HepG2 (cell line): Measurements from ENCODE around the gene PTGR2. TPM values are rescaled to one million over a fixed set of nuclear protein-coding genes. Genes with fewer than 3 reads are reported as not detected.

Source experiments
- ATAC-seq: fragments of 200-7000 bp; cut with Tn5 transposase; 3 replicates; pipeline ENCODE4 v1.9.1; 2020; ENCODE audit warnings: mild to moderate bottlenecking, moderate library complexity
- BruUV-seq: library from RNA; stranded (reverse); fragments of 400-500 nt; replicated peaks from 2 replicates; lab custom pipeline; 2021; lab: Mats Ljungman, UMichigan
- CTCF ChIA-PET: fragments of 300-600 bp; formaldehyde crosslinking; extraction: SDS; loops from one replicate; lab custom pipeline; 2021; ENCODE audit warnings: low total read pairs, inconsistent platforms, low intra/inter-chr PET ratio; lab: Yijun Ruan, JAX
- POLR2A ChIA-PET: fragments of 350-600 bp; sonication (Branson Sonifier 250); formaldehyde crosslinking; loops from one replicate; lab custom pipeline; 2020; ENCODE audit warnings: antibody characterized with exemption, inconsistent platforms; lab: Yijun Ruan, JAX
- DNase-seq: peaks from one replicate; pipeline ENCODE4 v3.0.0-alpha.2; 2015; ENCODE audit warnings: low spot score
- FAIRE-seq: peaks from 3 replicates; lab custom pipeline; 2011; peaks lifted over from hg19 to GRCh38; lab: Jason Lieb, UNC
- H2AFZ ChIP-seq: one replicate; pipeline ENCODE4 v1.6.1; 2011; ENCODE audit warnings: low read length, inconsistent platforms
- H3K27ac ChIP-seq: fragments of 300-600 bp; 3 replicates; pipeline ENCODE4 v1.8.0; 2011; ENCODE audit warnings: mixed run types, mild to moderate bottlenecking, mixed read lengths, low read length, inconsistent platforms; ENCODE audit not compliant: insufficient read depth; ENCODE audit errors: extremely low read length
- H3K27me3 ChIP-seq, 2 experiments: fragments of 200-600 bp in 1 of 2; 2 replicates in 1 of 2; 3 replicates in 1 of 2; pipeline versions ENCODE4 v1.6.0 to v1.8.0; 2011; ENCODE audit warnings: low read length in 2 of 2, mild to moderate bottlenecking in 2 of 2, moderate library complexity in 2 of 2, inconsistent platforms in 1 of 2; ENCODE audit not compliant: insufficient read depth in 2 of 2, control insufficient read depth in 1 of 2
- H3K36me3 ChIP-seq, 2 experiments: fragments of 200-600 bp in 1 of 2; replicated peaks in 1 of 2; 2 replicates in 1 of 2; 3 replicates in 1 of 2; pipeline versions ENCODE4 v1.5.1 to v1.8.0; 2011; ENCODE audit warnings: low read length in 2 of 2, inconsistent platforms in 1 of 2; ENCODE audit not compliant: insufficient read depth in 2 of 2, control insufficient read depth in 1 of 2
- H3K4me1 ChIP-seq: 2 replicates; pipeline ENCODE4 v1.5.1; 2012; ENCODE audit warnings: low read length, inconsistent platforms; ENCODE audit not compliant: insufficient read depth
- H3K4me2 ChIP-seq: 2 replicates; pipeline ENCODE4 v1.6.0; 2011; ENCODE audit warnings: low read depth, low read length, inconsistent platforms
- H3K4me3 ChIP-seq, 3 experiments: fragments of 200-600 bp in 1 of 3; sonication (generic), shearing (Covaris generic) in 1 of 3; replicated peaks in 1 of 3; 2 replicates each; pipeline ENCODE4 v1.5.1; 2011 to 2016; ENCODE audit warnings: low read length in 3 of 3, inconsistent platforms in 2 of 3, low read depth in 2 of 3, mild to moderate bottlenecking in 2 of 3, control low read depth in 1 of 3, mixed read lengths in 1 of 3; ENCODE audit not compliant: insufficient read depth in 1 of 3
- H3K79me2 ChIP-seq: one replicate; pipeline ENCODE4 v1.6.1; 2011; ENCODE audit warnings: low read length, inconsistent platforms; ENCODE audit not compliant: insufficient read depth
- H3K9ac ChIP-seq: 2 replicates; pipeline ENCODE4 v1.6.0; 2011; ENCODE audit warnings: mild to moderate bottlenecking, low read depth, low read length, inconsistent platforms; ENCODE audit not compliant: insufficient read depth
- H3K9me3 ChIP-seq: 2 replicates; pipeline ENCODE4 v1.5.1; 2012; ENCODE audit warnings: mild to moderate bottlenecking, low read length
- H4K20me1 ChIP-seq: 2 replicates; pipeline ENCODE4 v1.6.0; 2011; ENCODE audit warnings: inconsistent platforms, mild to moderate bottlenecking, low read length, moderate library complexity; ENCODE audit not compliant: insufficient read depth
- ASH2L ChIP-seq: fragments of 300-600, 200-600 bp; sonication (generic); IDR thresholded peaks from 2 replicates; pipeline ENCODE4 v1.7.0; 2017; ENCODE audit warnings: low read depth, mild to moderate bottlenecking, moderate library complexity, mixed read lengths, low read length; ENCODE audit not compliant: insufficient read length
- MIER2 ChIP-seq: IDR thresholded peaks from 2 replicates; pipeline ENCODE4 v1.6.1; 2016; ENCODE audit warnings: missing biosample characterization, missing genetic modification reagents
- MXD4 ChIP-seq: IDR thresholded peaks from 2 replicates; pipeline ENCODE4 v1.6.1; 2016; ENCODE audit warnings: mild to moderate bottlenecking, missing biosample characterization, missing genetic modification reagents
- MYC ChIP-seq: sonication (generic); formaldehyde crosslinking; IDR thresholded peaks from 2 replicates; pipeline ENCODE4 v1.9.0; 2021; ENCODE audit warnings: missing genetic modification reagents, borderline replicate concordance
- NBN ChIP-seq: fragments of 450-650 bp; conservative IDR thresholded peaks from 2 replicates; pipeline ENCODE4 v1.6.1; 2017
- NFE2L1 ChIP-seq: sonication (generic); formaldehyde crosslinking; IDR thresholded peaks from 2 replicates; pipeline ENCODE4 v1.4.0; 2020; ENCODE audit warnings: missing genetic modification reagents, mild to moderate bottlenecking, borderline replicate concordance
- PHF8 ChIP-seq: sonication (generic); formaldehyde crosslinking; IDR thresholded peaks from 2 replicates; pipeline ENCODE4 v1.5.0; 2020; ENCODE audit warnings: missing genetic modification reagents
- TFAP4 ChIP-seq: sonication (generic); IDR thresholded peaks from 2 replicates; pipeline ENCODE4 v1.6.1; 2016; ENCODE audit warnings: low read depth, borderline replicate concordance
- ZBTB8A ChIP-seq: sonication (generic); formaldehyde crosslinking; IDR thresholded peaks from 2 replicates; pipeline ENCODE4 v1.4.0; 2020; ENCODE audit warnings: mild to moderate bottlenecking, low read depth, missing genetic modification reagents, borderline replicate concordance
- ZNF619 ChIP-seq: sonication (generic); formaldehyde crosslinking; IDR thresholded peaks from 2 replicates; pipeline ENCODE4 v1.4.0; 2020; ENCODE audit warnings: mild to moderate bottlenecking, missing genetic modification reagents
- WGBS: methylation state at CpG from one replicate; pipeline ENCODE4 v1.1.6; 2017; ENCODE audit warnings: low lambda C conversion rate; 5-methylcytosine and 5-hydroxymethylcytosine counted together
- in situ Hi-C: cut with HindIII; loops from 2 replicates; pipeline ENCODE4 v1.10.0; 2017; ENCODE audit warnings: low pct_unique_long_range_greater_than_20kb; ENCODE audit not compliant: extremely low pct_ligation_motif_present
- intact Hi-C: fragments of 100-400 bp; cut with micrococcal nuclease; formaldehyde crosslinking; loops from one replicate; pipeline ENCODE4 v1.10.0; 2022; ENCODE audit not compliant: unreplicated experiment
- polyA plus RNA-seq, 8 experiments: library from polyadenylated mRNA; depleted of rRNA in 3 of 8; stranded (reverse) in 7 of 8; unstranded in 1 of 8; fragments of >200 nt; fragmentation: Illumina TruSeq in 4 of 8; extraction: Trizol in 4 of 8; gene quantifications; 2 replicates each; pipeline versions ENCODE4 v1.2.1 to v1.2.3, GENCODE V29; 2011 to 2016; ENCODE audit warnings: low read depth in 4 of 8, missing spikeins in 1 of 8, mixed read lengths in 1 of 8; ENCODE audit not compliant: insufficient read depth in 1 of 8
- total RNA-seq, 5 experiments: library from RNA; depleted of rRNA; stranded (reverse); fragments of >200 nt; fragmentation: Illumina TruSeq; extraction: Trizol; gene quantifications; 2 replicates each; pipeline ENCODE4 v1.2.3, GENCODE V29; 2016; ENCODE audit warnings: low read depth in 1 of 5
- TF ChIP-seq, protein P1 (sequence below): sonication (generic); formaldehyde crosslinking; IDR thresholded peaks from 2 replicates; pipeline ENCODE4 v1.5.1; 2020; ENCODE audit warnings: missing genetic modification reagents, mild to moderate bottlenecking, borderline replicate concordance
- TF ChIP-seq, protein P2 (sequence below): sonication (generic); formaldehyde crosslinking; IDR thresholded peaks from 2 replicates; pipeline ENCODE4 v1.5.0; 2020; ENCODE audit warnings: missing genetic modification reagents

Gene PTGR2
- total and polyA plus RNA-seq, 2 of the 13 experiments (the other 11 are each of a cell fraction or from before 2014, with no cell fraction given) = 3.0 to 4.3 TPM

GRCh38 chr14:73895939-73896338 is 44.3 kb downstream of the PTGR2 start (continued):
- TF ChIP-seq, protein P1, sequence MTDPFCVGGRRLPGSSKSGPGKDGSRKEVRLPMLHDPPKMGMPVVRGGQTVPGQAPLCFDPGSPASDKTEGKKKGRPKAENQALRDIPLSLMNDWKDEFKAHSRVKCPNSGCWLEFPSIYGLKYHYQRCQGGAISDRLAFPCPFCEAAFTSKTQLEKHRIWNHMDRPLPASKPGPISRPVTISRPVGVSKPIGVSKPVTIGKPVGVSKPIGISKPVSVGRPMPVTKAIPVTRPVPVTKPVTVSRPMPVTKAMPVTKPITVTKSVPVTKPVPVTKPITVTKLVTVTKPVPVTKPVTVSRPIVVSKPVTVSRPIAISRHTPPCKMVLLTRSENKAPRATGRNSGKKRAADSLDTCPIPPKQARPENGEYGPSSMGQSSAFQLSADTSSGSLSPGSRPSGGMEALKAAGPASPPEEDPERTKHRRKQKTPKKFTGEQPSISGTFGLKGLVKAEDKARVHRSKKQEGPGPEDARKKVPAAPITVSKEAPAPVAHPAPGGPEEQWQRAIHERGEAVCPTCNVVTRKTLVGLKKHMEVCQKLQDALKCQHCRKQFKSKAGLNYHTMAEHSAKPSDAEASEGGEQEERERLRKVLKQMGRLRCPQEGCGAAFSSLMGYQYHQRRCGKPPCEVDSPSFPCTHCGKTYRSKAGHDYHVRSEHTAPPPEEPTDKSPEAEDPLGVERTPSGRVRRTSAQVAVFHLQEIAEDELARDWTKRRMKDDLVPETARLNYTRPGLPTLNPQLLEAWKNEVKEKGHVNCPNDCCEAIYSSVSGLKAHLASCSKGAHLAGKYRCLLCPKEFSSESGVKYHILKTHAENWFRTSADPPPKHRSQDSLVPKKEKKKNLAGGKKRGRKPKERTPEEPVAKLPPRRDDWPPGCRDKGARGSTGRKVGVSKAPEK (CRISPR knock-in tag) = no peak

GRCh38 chr14:73896521-73896920 is 44.9 kb downstream of the PTGR2 start:
- H3K4me1 ChIP-seq = no peaks in the 10 kb centered on the region
- BruUV-seq = no TSS peak
- no peak for TF ChIP-seq NFE2L1 (CRISPR knock-in tag)
- no peaks in the 10 kb centered on the region for H3K27me3 ChIP-seq
- ATAC-seq = no peak
- in situ Hi-C loops = no loop called here
- no peak overlapping the region for H3K4me3 ChIP-seq
- H3K36me3 ChIP-seq = peaks cover 16 to 57% of the 10 kb centered on the region in 2 experiments
- H3K27ac ChIP-seq = no peak overlapping the region
- ChIA-PET CTCF (no interaction called here), POLR2A (no interaction called here)
- H3K79me2 ChIP-seq = peaks cover 14% of the 10 kb centered on the region
- no peaks in the 10 kb centered on the region for H3K9me3 ChIP-seq
- WGBS = 100% methylated on average over 1 of the region's 1 CpG
- no peak overlapping the region for H3K4me2 ChIP-seq
- intact Hi-C loops = no loop called here
- FAIRE-seq = no peak
- no peak overlapping the region for H2AFZ ChIP-seq
- H4K20me1 ChIP-seq = no peaks in the 10 kb centered on the region
- DNase-seq = no peak
- H3K9ac ChIP-seq = no peak overlapping the region

DNA sequence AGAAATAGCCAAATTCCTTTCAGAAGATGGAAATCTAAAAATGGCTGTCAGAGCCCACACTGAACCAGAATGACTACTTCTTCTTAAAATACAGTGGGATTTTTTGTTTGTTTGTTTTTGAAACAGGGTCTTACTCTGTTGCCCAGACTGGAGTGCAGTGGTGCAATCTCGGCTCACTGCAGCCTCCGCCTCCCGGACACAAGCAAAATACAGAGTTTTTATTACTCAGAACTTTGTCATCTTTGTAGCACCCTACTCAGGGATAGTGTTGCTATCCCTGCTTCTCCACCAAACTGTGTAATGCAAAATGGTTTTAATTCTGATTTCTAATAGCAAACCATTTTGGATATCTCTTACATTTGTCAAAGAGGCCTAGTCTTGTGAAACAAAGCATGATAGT is 51.4 kb downstream of the PTGR2 start:
- ATAC-seq = no peak
- H3K27me3 ChIP-seq = no peaks in the 10 kb centered on the region
- TF ChIP-seq PHF8 (no peak), MIER2 (CRISPR knock-in tag) (no peak), NBN (no peak), ASH2L (no peak), MXD4 (CRISPR knock-in tag) (no peak), TFAP4 (no peak), ZNF619 (no peak), MYC (CRISPR knock-in tag) (no peak), ZBTB8A (no peak)
- TF ChIP-seq, protein P2, sequence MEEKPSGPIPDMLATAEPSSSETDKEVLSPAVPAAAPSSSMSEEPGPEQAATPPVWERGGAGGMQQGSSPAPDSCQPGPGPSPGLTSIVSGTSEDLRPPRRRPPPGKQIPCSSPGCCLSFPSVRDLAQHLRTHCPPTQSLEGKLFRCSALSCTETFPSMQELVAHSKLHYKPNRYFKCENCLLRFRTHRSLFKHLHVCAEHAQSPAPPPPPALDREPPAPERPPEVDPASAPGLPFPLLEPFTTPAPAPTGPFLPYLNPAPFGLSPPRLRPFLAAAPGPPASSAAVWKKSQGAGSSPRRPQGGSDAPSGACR (CRISPR knock-in tag) = no peak
- in situ Hi-C loops (no loop called here), intact Hi-C loops (no loop called here)
- 98% methylated on average over 3 of the region's 3 CpGs for WGBS
- H3K4me2 ChIP-seq = no peak overlapping the region
- no peaks in the 10 kb centered on the region for H4K20me1 ChIP-seq
- no peak overlapping the region for H3K9ac ChIP-seq
- BruUV-seq = no TSS peak
- no peaks in the 10 kb centered on the region for H3K4me1 ChIP-seq
- no peak overlapping the region for H2AFZ ChIP-seq
- no peaks in the 10 kb centered on the region for H3K79me2 ChIP-seq
- FAIRE-seq = no peak
- ChIA-PET CTCF (no interaction called here), POLR2A (no interaction called here)
- peaks cover 14 to 47% of the 10 kb centered on the region in 2 experiments; a peak in 4 of 5 replicates for H3K36me3 ChIP-seq
- H3K27ac ChIP-seq = no peak overlapping the region
- no peak overlapping the region for H3K4me3 ChIP-seq
- H3K9me3 ChIP-seq = no peaks in the 10 kb centered on the region
- no peak for DNase-seq
